SU-DHL-6 (cell line): ENCODE measurements around the gene NEK11.

Experiments
- EZH2phosphoT487 ChIP-seq: fragments of 200-600 bp; sonication (generic), shearing (Covaris generic); conservative IDR thresholded peaks from 2 replicates; pipeline ENCODE4 v1.6.1; 2018; ENCODE audit warnings: mild to moderate bottlenecking, antibody characterized with exemption, low read length, moderate library complexity, mixed read lengths
- TF ChIP-seq, protein P1 (sequence below): fragments of 200-600 bp; sonication (generic); IDR thresholded peaks from one replicate; pipeline ENCODE4 v1.5.1; 2017; ENCODE audit warnings: antibody characterized with exemption, mild to moderate bottlenecking, low read length, moderate library complexity; ENCODE audit not compliant: insufficient read depth, poor library complexity, severe bottlenecking

- TF ChIP-seq, protein P1, sequence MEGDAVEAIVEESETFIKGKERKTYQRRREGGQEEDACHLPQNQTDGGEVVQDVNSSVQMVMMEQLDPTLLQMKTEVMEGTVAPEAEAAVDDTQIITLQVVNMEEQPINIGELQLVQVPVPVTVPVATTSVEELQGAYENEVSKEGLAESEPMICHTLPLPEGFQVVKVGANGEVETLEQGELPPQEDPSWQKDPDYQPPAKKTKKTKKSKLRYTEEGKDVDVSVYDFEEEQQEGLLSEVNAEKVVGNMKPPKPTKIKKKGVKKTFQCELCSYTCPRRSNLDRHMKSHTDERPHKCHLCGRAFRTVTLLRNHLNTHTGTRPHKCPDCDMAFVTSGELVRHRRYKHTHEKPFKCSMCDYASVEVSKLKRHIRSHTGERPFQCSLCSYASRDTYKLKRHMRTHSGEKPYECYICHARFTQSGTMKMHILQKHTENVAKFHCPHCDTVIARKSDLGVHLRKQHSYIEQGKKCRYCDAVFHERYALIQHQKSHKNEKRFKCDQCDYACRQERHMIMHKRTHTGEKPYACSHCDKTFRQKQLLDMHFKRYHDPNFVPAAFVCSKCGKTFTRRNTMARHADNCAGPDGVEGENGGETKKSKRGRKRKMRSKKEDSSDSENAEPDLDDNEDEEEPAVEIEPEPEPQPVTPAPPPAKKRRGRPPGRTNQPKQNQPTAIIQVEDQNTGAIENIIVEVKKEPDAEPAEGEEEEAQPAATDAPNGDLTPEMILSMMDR: no peak
- TF ChIP-seq EZH2phosphoT487: no peak
Measured at GRCh38 chr3:131314318-131314717, 287.6 kb downstream of the NEK11 start.
